HG02973 (cell line): ENCODE results near the gene CAP2.
"Not testable (repeated sequence)": the region's sequence is repeated elsewhere in the genome, so short reads cannot be mapped to it uniquely, and the experiment has no call there.

Experiments used
- ATAC-seq: cut with Tn5 transposase; IDR thresholded peaks from one replicate; pipeline ENCODE4 v1.9.1; 2021; ENCODE audit warnings: moderate library complexity; ENCODE audit not compliant: unreplicated experiment

The CAP2 gene

GRCh38 chr6:17432356-17432755 lies 39.0 kb downstream of the CAP2 start:
- no peak for ATAC-seq

- no peak for ATAC-seq
Observed at GRCh38 chr6:17439243-17439993, 46.0 kb downstream of the CAP2 start.

- ATAC-seq: not testable (repeated sequence)
Observed at GRCh38 chr6:17440811-17441210, 47.4 kb downstream of the CAP2 start.

- ATAC-seq: no peak
Observed at GRCh38 chr6:17442196-17442595, 48.8 kb downstream of the CAP2 start.

- ATAC-seq: no peak
Observed at GRCh38 chr6:17446713-17447112, 53.3 kb downstream of the CAP2 start.

- no peak for ATAC-seq
Observed at GRCh38 chr6:17448165-17448564, 54.8 kb downstream of the CAP2 start.

GRCh38 chr6:17450397-17450796 lies 57.0 kb downstream of the CAP2 start:
- ATAC-seq: no peak

- ATAC-seq: no peak
Observed at GRCh38 chr6:17450832-17451231, 57.4 kb downstream of the CAP2 start.

GRCh38 chr6:17452096-17452495 lies 58.7 kb downstream of the CAP2 start:
- ATAC-seq: no peak

- no peak for ATAC-seq
Observed at GRCh38 chr6:17454316-17455005, 61.1 kb downstream of the CAP2 start.

- ATAC-seq: no peak
Observed at GRCh38 chr6:17455919-17456318, 62.5 kb downstream of the CAP2 start.

GRCh38 chr6:17456711-17457110 lies 63.3 kb downstream of the CAP2 start:
- no peak for ATAC-seq

- no peak for ATAC-seq
Observed at GRCh38 chr6:17457405-17457804, 64.0 kb downstream of the CAP2 start.

- no peak for ATAC-seq
Observed at GRCh38 chr6:17457956-17458355, 64.6 kb downstream of the CAP2 start.

- no peak for ATAC-seq
Observed at GRCh38 chr6:17458966-17459365, 65.6 kb downstream of the CAP2 start.

- no peak for ATAC-seq
Observed at GRCh38 chr6:17460862-17461261, 67.5 kb downstream of the CAP2 start.

- no peak for ATAC-seq
Observed at GRCh38 chr6:17466147-17466546, 72.8 kb downstream of the CAP2 start.

- ATAC-seq: no peak
Observed at GRCh38 chr6:17466707-17467106, 73.3 kb downstream of the CAP2 start.

GRCh38 chr6:17469006-17469832 lies 75.8 kb downstream of the CAP2 start:
- ATAC-seq: no peak

GRCh38 chr6:17470202-17470937 lies 77.0 kb downstream of the CAP2 start:
- ATAC-seq: no peak

GRCh38 chr6:17470938-17471327 lies 77.5 kb downstream of the CAP2 start:
- ATAC-seq: no peak
